ENCODE results near the gene ASZ1.

GRCh38 chr7:117383046-117383445, 44.2 kb downstream of the ASZ1 start:
- TF ChIP-seq CTCF (IDR thresholded peaks at IDR 0.05) (no peak), EP300 (IDR thresholded peaks at IDR 0.05) (no peak)
